UCSD-AML1 (cell line): ENCODE results near the gene UBR2.
A peak's percentile ranks its signal among the peaks of the same experiment; 100 is the strongest.
"Not testable (repeated sequence)": the region's sequence is repeated elsewhere in the genome, so short reads cannot be mapped to it uniquely, and the experiment has no call there.

Source experiments
- DNase-seq: peaks from one replicate; lab custom pipeline; 2025; ENCODE audit not compliant: unreplicated experiment; lab: John Stamatoyannopoulos, UW

UBR2 gene

GRCh38 chr6:42618105-42618504 is 54.3 kb downstream of the UBR2 start:
- DNase-seq: no peak

GRCh38 chr6:42618686-42619085 is 54.9 kb downstream of the UBR2 start:
- DNase-seq: no peak

GRCh38 chr6:42619963-42620362 is 56.1 kb downstream of the UBR2 start:
- DNase-seq: no peak

- DNase-seq: no peak
Measured at GRCh38 chr6:42624601-42625000, 60.8 kb downstream of the UBR2 start.

GRCh38 chr6:42627044-42627443 is 63.2 kb downstream of the UBR2 start:
- no peak for DNase-seq

GRCh38 chr6:42627674-42628073 is 63.8 kb downstream of the UBR2 start:
- DNase-seq: no peak

- no peak for DNase-seq
Measured at GRCh38 chr6:42628604-42629003, 64.8 kb downstream of the UBR2 start.

- no peak for DNase-seq
Measured at GRCh38 chr6:42629845-42630244, 66.0 kb downstream of the UBR2 start.

GRCh38 chr6:42637681-42638080 is 73.9 kb downstream of the UBR2 start:
- DNase-seq: no peak

GRCh38 chr6:42642794-42643193 is 79.0 kb downstream of the UBR2 start:
- DNase-seq: no peak

- DNase-seq: no peak
Measured at GRCh38 chr6:42644211-42644610, 80.4 kb downstream of the UBR2 start.

GRCh38 chr6:42652024-42652746 is 88.4 kb downstream of the UBR2 start:
- no peak for DNase-seq

GRCh38 chr6:42653851-42654250 is 90.0 kb downstream of the UBR2 start:
- DNase-seq: no peak

GRCh38 chr6:42659806-42660205 is 96.0 kb downstream of the UBR2 start:
- no peak for DNase-seq

- peak; percentile 59 for DNase-seq
Measured at GRCh38 chr6:42661540-42662153, 97.8 kb downstream of the UBR2 start.

- no peak for DNase-seq
Measured at GRCh38 chr6:42664718-42665117, 100.9 kb downstream of the UBR2 start.

GRCh38 chr6:42674368-42674767 is 110.5 kb downstream of the UBR2 start:
- not testable (repeated sequence) for DNase-seq

- no peak for DNase-seq
Measured at GRCh38 chr6:42674780-42675179, 111.0 kb downstream of the UBR2 start.

- no peak for DNase-seq
Measured at GRCh38 chr6:42679358-42679757, 115.5 kb downstream of the UBR2 start.

GRCh38 chr6:42688281-42688680 is 124.5 kb downstream of the UBR2 start:
- DNase-seq: no peak

GRCh38 chr6:42689371-42689770 is 125.5 kb downstream of the UBR2 start:
- DNase-seq: no peak

GRCh38 chr6:42690151-42690702 is 126.4 kb downstream of the UBR2 start:
- no peak for DNase-seq

GRCh38 chr6:42690872-42691271 is 127.0 kb downstream of the UBR2 start:
- no peak for DNase-seq
